ENCODE data around the gene RNU7-1.
A peak's percentile ranks its signal among the peaks of the same experiment; 100 is the strongest.

Gene RNU7-1

GRCh38 chr12:6959805-6960592 is 16.4 kb downstream of the RNU7-1 start:
- no peak for DNase-seq (ENCODE audit: low read depth)
- H3K4me3 ChIP-seq (ENCODE audit: low read depth, low read length), result no peak overlapping the region
- TF ChIP-seq, protein P1, sequence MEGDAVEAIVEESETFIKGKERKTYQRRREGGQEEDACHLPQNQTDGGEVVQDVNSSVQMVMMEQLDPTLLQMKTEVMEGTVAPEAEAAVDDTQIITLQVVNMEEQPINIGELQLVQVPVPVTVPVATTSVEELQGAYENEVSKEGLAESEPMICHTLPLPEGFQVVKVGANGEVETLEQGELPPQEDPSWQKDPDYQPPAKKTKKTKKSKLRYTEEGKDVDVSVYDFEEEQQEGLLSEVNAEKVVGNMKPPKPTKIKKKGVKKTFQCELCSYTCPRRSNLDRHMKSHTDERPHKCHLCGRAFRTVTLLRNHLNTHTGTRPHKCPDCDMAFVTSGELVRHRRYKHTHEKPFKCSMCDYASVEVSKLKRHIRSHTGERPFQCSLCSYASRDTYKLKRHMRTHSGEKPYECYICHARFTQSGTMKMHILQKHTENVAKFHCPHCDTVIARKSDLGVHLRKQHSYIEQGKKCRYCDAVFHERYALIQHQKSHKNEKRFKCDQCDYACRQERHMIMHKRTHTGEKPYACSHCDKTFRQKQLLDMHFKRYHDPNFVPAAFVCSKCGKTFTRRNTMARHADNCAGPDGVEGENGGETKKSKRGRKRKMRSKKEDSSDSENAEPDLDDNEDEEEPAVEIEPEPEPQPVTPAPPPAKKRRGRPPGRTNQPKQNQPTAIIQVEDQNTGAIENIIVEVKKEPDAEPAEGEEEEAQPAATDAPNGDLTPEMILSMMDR (conservative IDR thresholded peaks at IDR 0.05; ENCODE audit: low read depth, low read length), result no peak

DNA sequence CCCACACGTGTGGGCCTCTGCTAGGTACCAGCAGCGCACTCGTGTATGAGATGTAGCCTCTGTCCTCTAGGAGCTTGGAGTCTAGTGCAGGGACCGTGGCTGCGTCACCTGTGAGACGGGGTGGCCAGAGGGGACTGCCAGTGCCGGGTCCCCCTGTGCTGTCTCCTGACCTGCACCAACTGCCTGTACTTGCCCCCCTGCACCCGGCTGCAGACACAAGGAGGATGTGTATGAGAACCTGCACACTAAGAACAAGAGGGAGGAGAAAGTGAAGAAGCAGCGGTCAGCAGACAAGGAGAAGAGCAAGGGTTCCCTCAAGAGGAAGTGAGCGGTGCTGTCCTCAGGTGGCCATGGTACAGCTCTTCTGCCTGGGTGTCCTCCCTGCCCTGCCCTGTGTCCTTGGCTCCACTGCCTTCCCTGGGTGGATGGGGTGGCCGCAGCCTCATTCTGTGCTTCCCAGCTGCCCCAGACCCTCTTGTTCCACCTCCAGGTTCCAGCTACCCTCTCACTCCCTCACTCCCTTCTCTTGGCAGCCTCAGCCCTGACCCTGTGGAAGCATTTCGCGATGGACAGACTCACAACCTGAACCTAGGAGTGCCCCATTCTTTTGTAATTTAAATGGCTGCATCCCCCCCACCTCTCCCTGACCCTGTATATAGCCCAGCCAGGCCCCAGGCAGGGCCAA is 17.1 kb downstream of the RNU7-1 start:
- peak; percentile 79 for DNase-seq (ENCODE audit: low read depth)
- H3K4me3 ChIP-seq (ENCODE audit: low read depth, low read length), result no peak overlapping the region

DNA sequence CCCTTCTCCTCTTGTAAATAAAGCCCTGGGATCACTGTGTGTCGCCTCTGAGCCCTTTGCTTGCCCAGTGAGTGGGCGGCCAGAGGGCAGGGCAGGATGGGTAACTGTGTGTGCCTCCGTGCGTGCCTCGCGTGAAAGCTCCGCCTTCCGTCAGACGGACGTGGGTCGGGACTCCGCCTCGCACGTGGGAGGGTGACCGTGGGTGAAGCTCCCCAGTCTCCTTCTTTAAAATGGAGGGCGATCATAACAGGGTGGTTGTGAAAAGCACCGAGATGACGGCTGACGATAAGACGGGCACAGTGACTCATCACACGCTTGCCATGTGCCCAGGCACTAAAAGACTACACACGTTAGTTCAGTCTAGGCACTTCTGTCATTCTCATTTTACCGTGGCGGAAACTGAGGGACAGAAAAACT is 17.7 kb downstream of the RNU7-1 start:
- TF ChIP-seq, protein P1 (conservative IDR thresholded peaks at IDR 0.05; ENCODE audit: low read depth, low read length), result no peak
- no peak overlapping the region for H3K4me3 ChIP-seq (ENCODE audit: low read depth, low read length)
- no peak for DNase-seq (ENCODE audit: low read depth)

More for the DNA sequence above, 17.1 kb downstream of the RNU7-1 start:
- TF ChIP-seq, protein P1 (conservative IDR thresholded peaks at IDR 0.05; ENCODE audit: low read depth, low read length), result peak; percentile 62

- TF ChIP-seq, protein P1 (conservative IDR thresholded peaks at IDR 0.05; ENCODE audit: low read depth, low read length), result peak; percentile 72
- DNase-seq (ENCODE audit: low read depth), result peak; percentile 80
Observed at GRCh38 chr12:6961695-6962284, 18.2 kb downstream of the RNU7-1 start.

GRCh38 chr12:6962285-6963015 is 18.8 kb downstream of the RNU7-1 start:
- H3K4me3 ChIP-seq (ENCODE audit: low read depth, low read length), result no peak overlapping the region
- no peak for DNase-seq (ENCODE audit: low read depth)
- TF ChIP-seq, protein P1 (conservative IDR thresholded peaks at IDR 0.05; ENCODE audit: low read depth, low read length), result no peak

More at GRCh38 chr12:6961695-6962284, 18.2 kb downstream of the RNU7-1 start:
- H3K4me3 ChIP-seq (ENCODE audit: low read depth, low read length), result peak overlapping the region; percentile 44

DNA sequence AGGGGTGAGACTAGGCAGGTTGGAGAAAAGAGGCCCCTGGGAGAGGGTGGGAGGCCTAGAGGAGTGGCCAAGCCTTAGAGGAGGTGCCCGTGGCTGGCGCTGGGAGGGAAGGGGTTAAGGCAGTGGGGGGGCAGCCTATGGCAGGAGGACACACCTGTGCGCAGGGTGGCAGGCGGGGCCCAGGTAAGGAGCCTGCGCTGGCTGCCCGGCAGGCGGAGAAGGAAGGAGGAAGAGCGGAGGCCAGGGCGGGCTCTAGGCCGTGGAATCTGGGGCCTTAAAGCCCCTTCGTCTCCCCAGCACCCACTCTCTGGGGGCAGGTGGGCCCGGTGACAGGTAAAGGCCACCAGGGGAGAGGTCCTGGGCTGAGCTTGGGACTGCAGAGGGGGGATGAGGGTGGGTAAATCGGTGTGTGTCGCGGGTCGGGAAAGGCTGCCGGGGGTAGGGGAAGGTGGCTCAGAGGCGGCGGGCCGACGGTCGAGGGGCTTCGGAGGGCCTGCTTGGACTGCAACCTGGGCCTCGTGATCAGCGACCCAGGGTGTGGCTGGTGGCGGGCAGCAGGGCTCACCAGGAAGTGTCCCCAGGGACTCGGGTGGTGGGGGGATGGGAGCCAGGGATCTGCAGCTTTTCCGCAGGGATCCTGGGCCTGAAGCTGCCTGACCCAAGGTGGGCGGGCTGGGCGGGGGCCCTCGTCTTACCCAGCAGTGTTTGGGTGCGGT is 19.6 kb downstream of the RNU7-1 start:
- no peak overlapping the region for H3K4me3 ChIP-seq (ENCODE audit: low read depth, low read length)
- DNase-seq (ENCODE audit: low read depth), result no peak
- TF ChIP-seq, protein P1 (conservative IDR thresholded peaks at IDR 0.05; ENCODE audit: low read depth, low read length), result no peak

Data from choroid plexus epithelial cell (primary cell).